ENCODE measurements around the gene LINGO3.

- TF ChIP-seq CTCF (IDR thresholded peaks at IDR 0.05 in 8 of 11, conservative IDR thresholded peaks at IDR 0.05 in 3 of 11) (no peak), POLR2A (IDR thresholded peaks at IDR 0.05) (no peak), POLR2AphosphoS5 (IDR thresholded peaks at IDR 0.05) (no peak)
These were observed 5.0 kb upstream of the LINGO3 start for GRCh38 chr19:2312820-2313501.

All from spleen (tissue), 7 donors.